ENCODE results near the gene PCDHGB6. TPM values are rescaled to one million over a fixed set of nuclear protein-coding genes. Genes with fewer than 3 reads are reported as not detected.
"Not testable (repeated sequence)": the region's sequence is repeated elsewhere in the genome, so short reads cannot be mapped to it uniquely, and the experiment has no call there.

The PCDHGB6 gene
- total RNA-seq, 2 experiments from 2014 or later, result 0.04 TPM; not detected in 1

DNA sequence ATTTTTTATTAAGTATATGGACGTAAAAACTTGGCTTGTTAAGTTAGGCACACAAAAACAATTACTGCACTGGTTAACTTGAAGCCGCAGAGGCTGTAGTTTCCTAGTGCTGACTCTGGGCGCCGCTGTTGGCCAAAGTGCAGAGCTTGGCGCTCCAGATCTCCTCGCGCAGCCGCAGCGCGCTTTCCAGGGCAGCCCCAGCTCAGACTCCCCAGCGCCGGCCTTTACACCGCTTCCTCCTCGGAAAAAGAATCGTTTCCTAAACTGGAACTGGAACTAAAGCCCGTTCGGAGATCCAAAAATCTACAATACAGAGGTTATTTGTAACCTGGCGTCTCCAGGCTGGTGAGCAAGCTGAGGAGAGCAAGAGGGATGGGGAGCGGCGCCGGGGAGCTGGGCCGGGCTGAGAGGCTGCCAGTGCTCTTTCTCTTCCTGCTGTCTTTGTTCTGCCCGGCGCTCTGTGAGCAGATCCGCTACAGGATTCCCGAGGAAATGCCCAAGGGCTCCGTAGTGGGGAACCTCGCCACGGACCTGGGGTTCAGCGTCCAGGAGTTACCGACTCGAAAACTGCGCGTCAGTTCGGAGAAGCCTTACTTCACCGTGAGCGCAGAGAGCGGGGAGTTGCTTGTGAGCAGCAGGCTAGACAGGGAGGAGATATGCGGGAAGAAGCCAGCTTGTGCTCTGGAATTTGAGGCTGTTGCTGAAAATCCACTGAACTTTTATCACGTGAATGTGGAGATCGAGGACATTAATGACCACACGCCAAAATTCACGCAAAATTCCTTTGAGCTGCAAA, 9.9 kb upstream of the PCDHGB6 start, which contains the start of gene PCDHGB5:
PCDHGB5 (plus strand) TSS at position 192 of the 796 bp plus-strand sequence; CDS start at position 373, 181 bp downstream.
- H3K27ac Mint-ChIP-seq, result peak within 1 kb of the TSS; percentile 33
- H3K36me3 Mint-ChIP-seq (ENCODE audit: low read depth); H3K4me1 Mint-ChIP-seq: not testable (repeated sequence)
- ChIA-PET POLR2A (interaction anchor here (0.7 kb wide), 1 partner anchor 15 kb away, joined by 3 read pairs; the partner anchor contains the start of gene PCDHGA10), CTCF (interaction anchor here (1.2 to 3.0 kb wide), 9 partner anchors 10 to 556 kb away, joined by 3 to 11 read pairs (median 5); partner anchors contain the start of genes PCDHGA10, PCDHGA11, PCDHGA6 and PCDHGB6)
- DNase-seq, result peak; percentile 34
- peaks cover 48% of the 10 kb centered on the region for H3K27me3 Mint-ChIP-seq
- peaks cover 24% of the 10 kb centered on the region for H3K9me3 Mint-ChIP-seq
- H3K4me3 Mint-ChIP-seq, result peak within 1 kb of the TSS; percentile 25

- Mint-ChIP-seq H3K9me3 (peaks cover 29% of the 10 kb centered on the region), H3K4me1 (no peaks in the 10 kb centered on the region), H3K36me3 (ENCODE audit: low read depth) (peaks cover 7% of the 10 kb centered on the region), H3K27ac (peak overlapping the region; percentile 33), H3K4me3 (peak overlapping the region; percentile 25), H3K27me3 (peaks cover 52% of the 10 kb centered on the region)
- DNase-seq, result no peak
- ChIA-PET CTCF (interaction anchor here (1.2 to 3.0 kb wide), 3 partner anchors 18 to 557 kb away, joined by 3 to 11 read pairs (median 3); no protein-coding TSS in a partner anchor), POLR2A (no interaction called here)
Measured at GRCh38 chr5:141398608-141399007, 9.2 kb upstream of the PCDHGB6 start.

DNA sequence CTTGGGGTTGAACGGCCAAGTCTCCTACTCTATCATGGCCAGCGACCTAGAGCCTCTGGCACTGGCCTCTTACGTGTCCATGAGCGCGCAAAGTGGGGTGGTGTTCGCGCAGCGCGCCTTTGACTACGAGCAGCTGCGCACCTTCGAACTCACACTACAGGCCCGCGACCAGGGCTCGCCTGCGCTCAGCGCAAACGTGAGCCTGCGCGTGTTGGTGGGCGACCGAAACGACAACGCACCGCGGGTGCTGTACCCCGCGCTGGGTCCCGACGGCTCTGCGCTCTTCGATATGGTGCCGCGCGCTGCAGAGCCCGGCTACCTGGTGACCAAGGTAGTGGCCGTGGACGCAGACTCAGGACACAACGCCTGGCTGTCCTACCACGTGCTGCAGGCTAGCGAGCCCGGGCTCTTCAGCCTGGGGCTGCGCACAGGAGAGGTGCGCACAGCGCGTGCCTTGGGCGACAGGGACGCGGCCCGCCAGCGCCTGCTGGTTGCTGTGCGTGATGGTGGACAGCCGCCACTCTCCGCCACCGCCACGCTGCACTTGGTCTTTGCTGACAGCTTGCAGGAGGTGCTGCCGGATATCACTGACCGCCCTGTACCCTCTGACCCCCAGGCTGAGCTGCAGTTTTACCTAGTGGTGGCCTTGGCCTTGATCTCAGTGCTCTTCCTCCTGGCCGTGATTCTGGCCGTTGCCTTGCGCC, 8.1 kb upstream of the PCDHGB6 start:
- Mint-ChIP-seq H3K4me3 (no peak overlapping the region), H3K36me3 (ENCODE audit: low read depth) (peaks cover 7% of the 10 kb centered on the region), H3K4me1 (no peaks in the 10 kb centered on the region), H3K9me3 (peaks cover 27% of the 10 kb centered on the region), H3K27ac (no peak overlapping the region), H3K27me3 (peaks cover 50% of the 10 kb centered on the region)
- DNase-seq, result no peak
- CTCF ChIA-PET, result interaction anchor here (0.7 kb wide), 1 partner anchor 13 kb away, joined by 3 read pairs; the partner anchor contains the start of gene PCDHGA10
- POLR2A ChIA-PET, result no interaction called here

DNA sequence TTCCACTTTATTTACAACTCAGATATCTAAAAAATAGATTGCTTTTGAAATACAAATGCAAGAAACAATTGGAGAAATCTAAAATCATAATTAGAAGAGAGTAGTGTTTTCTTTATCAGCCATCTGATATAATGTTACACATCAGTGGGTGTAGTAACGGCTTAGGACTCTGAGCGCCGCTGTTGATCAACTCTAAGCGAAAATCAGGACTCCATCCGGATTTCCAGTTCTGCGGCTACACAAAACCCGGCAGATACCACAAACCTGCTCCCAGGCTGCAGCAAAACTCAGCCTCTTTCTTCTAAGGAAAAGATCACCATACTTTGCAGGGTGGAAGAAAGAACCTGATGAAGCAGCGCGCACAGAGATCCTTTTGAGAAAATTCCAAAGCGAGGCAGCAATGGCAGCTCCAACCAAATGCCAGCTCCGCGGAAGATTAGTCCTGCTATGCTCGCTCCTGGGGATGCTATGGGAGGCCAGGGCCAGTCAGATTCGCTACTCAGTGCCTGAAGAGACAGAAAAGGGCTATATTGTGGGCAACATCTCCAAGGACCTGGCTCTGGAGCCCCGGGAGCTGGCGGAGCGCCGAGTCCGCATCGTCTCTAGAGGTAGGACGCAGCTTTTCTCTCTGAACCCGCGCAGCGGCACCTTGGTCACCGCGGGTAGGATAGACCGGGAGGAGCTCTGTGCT, 5.1 kb upstream of the PCDHGB6 start, which contains the start of gene PCDHGA9:
PCDHGA9 (plus strand) TSS at position 226 of the 691 bp plus-strand sequence; CDS start at position 401, 175 bp downstream.
- DNase-seq, result no peak
- H3K4me3 Mint-ChIP-seq, result no peak within 1 kb of the TSS
- ChIA-PET CTCF (interaction anchor here (0.8 to 1.6 kb wide), 4 partner anchors 11 to 121 kb away, joined by 3 to 5 read pairs (median 3); partner anchors contain the start of genes PCDHGA10 and PCDHGA11), POLR2A (no interaction called here)
- no peaks in the 10 kb centered on the region for H3K4me1 Mint-ChIP-seq
- H3K9me3 Mint-ChIP-seq, result peaks cover 26% of the 10 kb centered on the region
- H3K27me3 Mint-ChIP-seq, result peaks cover 48% of the 10 kb centered on the region
- no peak within 1 kb of the TSS for H3K27ac Mint-ChIP-seq
- peaks cover 7% of the 10 kb centered on the region for H3K36me3 Mint-ChIP-seq (ENCODE audit: low read depth)

GRCh38 chr5:141403387-141403786, 4.4 kb upstream of the PCDHGB6 start:
- DNase-seq, result no peak
- ChIA-PET POLR2A (no interaction called here), CTCF (interaction anchor here (0.8 to 1.6 kb wide), 4 partner anchors 10 to 120 kb away, joined by 3 to 5 read pairs (median 3); partner anchors contain the start of genes PCDHGA10 and PCDHGA11)
- peaks cover 7% of the 10 kb centered on the region for H3K36me3 Mint-ChIP-seq (ENCODE audit: low read depth)
- H3K4me3 Mint-ChIP-seq, result no peak overlapping the region
- peaks cover 2% of the 10 kb centered on the region for H3K4me1 Mint-ChIP-seq
- H3K27me3 Mint-ChIP-seq, result peaks cover 54% of the 10 kb centered on the region
- no peak overlapping the region for H3K27ac Mint-ChIP-seq
- peaks cover 29% of the 10 kb centered on the region for H3K9me3 Mint-ChIP-seq

DNA sequence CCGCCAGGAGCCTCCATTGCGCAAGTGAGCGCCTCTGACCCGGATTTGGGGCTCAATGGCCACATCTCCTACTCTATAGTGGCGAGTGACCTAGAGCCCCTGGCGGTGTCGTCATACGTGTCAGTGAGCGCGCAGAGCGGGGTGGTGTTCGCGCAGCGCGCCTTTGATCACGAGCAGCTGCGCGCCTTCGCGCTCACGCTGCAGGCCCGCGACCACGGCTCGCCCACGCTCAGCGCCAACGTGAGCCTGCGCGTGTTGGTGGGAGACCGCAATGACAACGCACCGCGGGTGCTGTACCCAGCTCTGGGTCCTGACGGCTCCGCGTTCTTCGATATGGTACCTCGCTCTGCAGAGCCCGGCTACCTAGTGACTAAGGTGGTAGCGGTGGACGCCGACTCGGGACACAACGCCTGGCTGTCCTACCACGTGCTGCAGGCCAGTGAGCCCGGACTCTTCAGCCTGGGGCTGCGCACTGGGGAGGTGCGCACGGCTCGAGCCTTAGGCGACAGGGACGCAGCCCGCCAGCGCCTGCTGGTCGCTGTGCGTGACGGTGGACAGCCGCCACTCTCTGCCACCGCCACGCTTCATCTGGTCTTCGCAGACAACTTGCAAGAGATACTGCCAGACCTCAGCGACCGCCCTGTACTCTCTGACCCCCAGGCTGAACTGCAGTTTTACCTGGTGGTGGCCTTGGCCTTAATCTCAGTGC, 1.9 kb downstream of the PCDHGB6 start:
- Mint-ChIP-seq H3K36me3 (ENCODE audit: low read depth) (peaks cover 14% of the 10 kb centered on the region), H3K9me3 (peaks cover 26% of the 10 kb centered on the region), H3K27ac (no peak overlapping the region), H3K4me3 (no peak overlapping the region), H3K4me1 (peaks cover 13% of the 10 kb centered on the region), H3K27me3 (peaks cover 58% of the 10 kb centered on the region)
- CTCF ChIA-PET, result no interaction called here
- no peak for DNase-seq
- POLR2A ChIA-PET, result no interaction called here

GRCh38 chr5:141411575-141411974, 3.8 kb downstream of the PCDHGB6 start:
- Mint-ChIP-seq H3K27ac (no peak overlapping the region), H3K36me3 (ENCODE audit: low read depth) (peaks cover 16% of the 10 kb centered on the region), H3K9me3 (peaks cover 24% of the 10 kb centered on the region), H3K4me3 (no peak overlapping the region), H3K4me1 (peaks cover 15% of the 10 kb centered on the region), H3K27me3 (peaks cover 64% of the 10 kb centered on the region)
- POLR2A ChIA-PET, result no interaction called here
- CTCF ChIA-PET, result interaction anchor here (0.6 to 2.3 kb wide), 2 partner anchors 91 to 103 kb away, joined by 3 to 13 read pairs; no protein-coding TSS in a partner anchor
- no peak for DNase-seq

DNA sequence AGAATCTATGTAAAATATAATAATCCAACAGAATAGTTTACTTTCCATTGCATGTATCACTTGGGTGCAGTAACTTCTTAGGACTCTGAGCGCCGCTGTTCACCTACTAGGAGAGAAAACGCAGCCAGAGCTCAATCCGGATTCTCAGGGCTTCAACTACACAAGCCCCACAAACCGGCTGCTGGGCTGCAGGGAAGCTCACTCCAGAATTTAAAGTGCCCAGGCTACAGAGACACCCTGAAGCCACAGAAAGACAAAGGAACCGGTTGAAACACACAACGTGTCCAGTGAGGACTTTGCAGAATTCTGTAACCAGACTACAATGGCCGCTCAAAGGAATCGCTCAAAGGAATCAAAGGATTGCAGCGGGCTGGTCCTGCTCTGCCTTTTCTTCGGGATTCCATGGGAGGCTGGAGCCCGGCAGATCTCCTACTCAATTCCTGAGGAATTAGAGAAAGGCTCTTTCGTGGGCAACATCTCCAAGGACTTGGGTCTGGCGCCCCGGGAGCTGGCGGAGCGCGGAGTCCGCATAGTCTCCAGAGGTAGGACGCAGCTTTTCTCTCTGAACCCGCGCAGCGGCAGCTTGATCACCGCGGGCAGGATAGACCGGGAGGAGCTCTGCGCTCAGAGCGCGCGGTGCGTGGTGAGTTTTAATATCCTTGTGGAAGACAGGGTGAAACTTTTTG, 5.2 kb downstream of the PCDHGB6 start, which contains the start of gene PCDHGA10:
PCDHGA10 (plus strand) TSS at position 134 of the 686 bp plus-strand sequence; CDS start at position 323, 189 bp downstream.
- peaks cover 64% of the 10 kb centered on the region for H3K27me3 Mint-ChIP-seq
- ChIA-PET POLR2A (interaction anchor here (0.6 kb wide), 1 partner anchor 15 kb away, joined by 3 read pairs; the partner anchor contains the start of gene PCDHGB5), CTCF (interaction anchor here (0.9 to 2.7 kb wide), 14 partner anchors 8 to 151 kb away, joined by 3 to 19 read pairs (median 9); partner anchors contain the start of genes PCDHGA11, PCDHGA12, PCDHGA5 and PCDHGA9)
- peak within 1 kb of the TSS; percentile 71 for H3K4me3 Mint-ChIP-seq
- H3K9me3 Mint-ChIP-seq, result peaks cover 26% of the 10 kb centered on the region
- H3K27ac Mint-ChIP-seq, result peak within 1 kb of the TSS; percentile 50
- H3K36me3 Mint-ChIP-seq (ENCODE audit: low read depth), result peaks cover 18% of the 10 kb centered on the region
- peaks cover 17% of the 10 kb centered on the region for H3K4me1 Mint-ChIP-seq
- peak; percentile 47 for DNase-seq

GRCh38 chr5:141413540-141414069, 5.8 kb downstream of the PCDHGB6 start:
- Mint-ChIP-seq H3K4me1 (peaks cover 18% of the 10 kb centered on the region), H3K27me3 (peaks cover 64% of the 10 kb centered on the region), H3K36me3 (ENCODE audit: low read depth) (peaks cover 23% of the 10 kb centered on the region)

DNA sequence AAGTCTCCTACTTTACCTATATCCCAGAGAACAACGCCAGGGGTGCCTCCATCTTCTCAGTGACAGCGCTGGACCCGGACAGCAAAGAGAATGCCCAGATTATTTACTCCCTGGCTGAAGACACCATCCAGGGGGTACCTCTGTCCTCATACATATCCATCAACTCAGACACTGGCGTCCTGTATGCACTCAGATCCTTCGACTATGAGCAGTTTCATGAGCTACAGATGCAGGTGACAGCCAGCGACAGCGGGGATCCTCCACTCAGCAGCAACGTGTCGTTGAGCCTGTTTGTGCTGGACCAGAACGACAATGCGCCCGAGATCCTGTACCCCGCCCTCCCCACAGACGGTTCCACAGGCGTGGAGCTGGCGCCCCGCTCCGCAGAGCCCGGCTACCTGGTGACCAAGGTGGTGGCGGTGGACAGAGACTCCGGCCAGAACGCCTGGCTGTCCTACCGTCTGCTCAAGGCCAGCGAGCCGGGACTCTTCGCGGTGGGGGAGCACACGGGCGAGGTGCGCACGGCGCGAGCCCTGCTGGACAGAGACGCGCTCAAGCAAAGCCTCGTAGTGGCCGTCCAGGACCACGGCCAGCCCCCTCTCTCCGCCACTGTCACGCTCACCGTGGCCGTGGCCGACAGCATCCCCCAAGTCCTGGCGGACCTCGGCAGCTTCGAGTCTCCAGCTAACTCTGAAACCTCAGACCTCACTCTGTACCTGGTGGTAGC, 6.9 kb downstream of the PCDHGB6 start:
- peaks cover 24% of the 10 kb centered on the region for H3K9me3 Mint-ChIP-seq
- POLR2A ChIA-PET, H3K4me3 Mint-ChIP-seq, DNase-seq, H3K27ac Mint-ChIP-seq: not testable (repeated sequence)
- CTCF ChIA-PET, result interaction anchor here (2.2 to 2.7 kb wide), 5 partner anchors 16 to 149 kb away, joined by 8 to 19 read pairs (median 11); partner anchors contain the start of genes PCDHGA12, PCDHGB3 and PCDHGB5
- peaks cover 60% of the 10 kb centered on the region for H3K27me3 Mint-ChIP-seq
- H3K36me3 Mint-ChIP-seq (ENCODE audit: low read depth), result peaks cover 19% of the 10 kb centered on the region
- peaks cover 21% of the 10 kb centered on the region for H3K4me1 Mint-ChIP-seq

More at GRCh38 chr5:141413540-141414069, 5.8 kb downstream of the PCDHGB6 start:
- H3K4me3 Mint-ChIP-seq, result peak overlapping the region; percentile 71
- ChIA-PET CTCF (interaction anchor here (0.9 to 2.7 kb wide), 13 partner anchors 8 to 150 kb away, joined by 3 to 19 read pairs (median 10); partner anchors contain the start of genes PCDHGA11, PCDHGA12, PCDHGA9 and PCDHGB3), POLR2A (no interaction called here)
- DNase-seq, result no peak
- peaks cover 28% of the 10 kb centered on the region for H3K9me3 Mint-ChIP-seq
- peak overlapping the region; percentile 38 for H3K27ac Mint-ChIP-seq

Measured in activated CD4-positive, alpha-beta T cell treated with anti-CD3 and anti-CD28 coated beads, Interleukin-2, amount 10 ng/mL, durations not matched to agents 7 days and 5 days (primary cell).